Testis (tissue), 3 donors: ENCODE results near the gene TMEM229B. TPM values are rescaled to one million over a fixed set of nuclear protein-coding genes. Genes with fewer than 3 reads are reported as not detected.

ENCODE experiments used
- DNase-seq: peaks from one replicate; pipeline ENCODE4 v3.0.0-alpha.2; 2019
- H3K27ac ChIP-seq, 2 donors: fragments of 200-600 bp; sonication (generic); one replicate each; pipeline ENCODE4 v1.5.1; 2019
- H3K27me3 ChIP-seq: fragments of 200-600 bp; sonication (generic); one replicate; pipeline ENCODE4 v1.5.1; 2019
- H3K36me3 ChIP-seq: fragments of 200-600 bp; sonication (generic); one replicate; pipeline ENCODE4 v1.5.1; 2017; ENCODE audit warnings: low read depth; ENCODE audit errors: missing control alignments
- H3K4me1 ChIP-seq: fragments of 200-600 bp; sonication (generic); one replicate; pipeline ENCODE4 v1.5.1; 2019
- H3K4me3 ChIP-seq, 2 donors: fragments of 200-600 bp; sonication (generic); one replicate each; pipeline ENCODE4 v1.5.1; 2017 to 2019
- H3K9me3 ChIP-seq: fragments of 200-600 bp; sonication (generic); one replicate; pipeline ENCODE4 v1.5.1; 2017
- CTCF ChIP-seq, 3 experiments: fragments of 450-650 bp in 2 of 3; fragments of 200-600 bp in 1 of 3; sonication (generic) in 1 of 3; IDR thresholded peaks; one replicate each; pipeline ENCODE4 v1.5.1; 2016 to 2019; ENCODE audit warnings: antibody characterized with exemption in 3 of 3, mild to moderate bottlenecking in 2 of 3, moderate library complexity in 1 of 3
- POLR2A ChIP-seq: fragments of 450-650 bp; IDR thresholded peaks from one replicate; pipeline ENCODE4 v1.6.1; 2017; ENCODE audit warnings: antibody characterized with exemption, mild to moderate bottlenecking, moderate library complexity
- WGBS, 2 donors: methylation state at CpG; one replicate each; pipeline ENCODE4 v1.1.5; 2018; 5-methylcytosine and 5-hydroxymethylcytosine counted together
- intact Hi-C: fragments of 100-400 bp; cut with DNase I; formaldehyde crosslinking; loops from one replicate; pipeline ENCODE4 v1.15.1; 2023; ENCODE audit warnings: low total_unique reads
- polyA plus RNA-seq: library from polyadenylated mRNA; stranded (reverse); fragments of 350-450 nt; fragmentation: Illumina TruSeq; extraction: RNeasy Lipid Tissue Mini Kit (QIAGEN cat#74804); gene quantifications from one replicate; pipeline ENCODE4 v1.2.3, GENCODE V29; 2014; ENCODE audit warnings: low read depth, low replicate concordance; ENCODE audit not compliant: insufficient read depth
- total RNA-seq, 2 donors: library from RNA; depleted of rRNA; stranded (reverse); fragments of >200 nt; gene quantifications; one replicate each; pipeline ENCODE4 v1.2.3, GENCODE V29; 2016

TMEM229B gene
- total and polyA plus RNA-seq, 3 donors from 2014 or later: 12.6 to 77.4 (median 59.6) TPM

GRCh38 chr14:67473290-67474082 lies 15.0 kb downstream of the TMEM229B start:
- intact Hi-C loops: no loop called here
- H3K27ac ChIP-seq: no peak overlapping the region
- H3K27me3 ChIP-seq: no peaks in the 10 kb centered on the region
- DNase-seq: no peak
- no peaks in the 10 kb centered on the region for H3K4me1 ChIP-seq
- 69 to 82% methylated on average over 43 to 48 of the region's 52 CpGs for WGBS, 2 donors
- TF ChIP-seq POLR2A (no peak), CTCF (IDR thresholded peaks at IDR 0.05) (no peak)
- H3K4me3 ChIP-seq: peak overlapping the region; percentile 4 to 18
- no peaks in the 10 kb centered on the region for H3K36me3 ChIP-seq
- H3K9me3 ChIP-seq: no peaks in the 10 kb centered on the region

- WGBS, 2 donors: 77 to 79% methylated on average over 9 to 10 of the region's 10 CpGs
- intact Hi-C loops: no loop called here
- H3K36me3 ChIP-seq: no peaks in the 10 kb centered on the region
These were observed 15.8 kb downstream of the TMEM229B start for GRCh38 chr14:67472726-67473125.

GRCh38 chr14:67469954-67470353 lies 18.6 kb downstream of the TMEM229B start:
- Histone ChIP-seq H3K4me1 (no peaks in the 10 kb centered on the region), H3K27me3 (no peaks in the 10 kb centered on the region), H3K36me3 (no peaks in the 10 kb centered on the region), H3K27ac (no peak overlapping the region), H3K4me3 (no peak overlapping the region), H3K9me3 (no peaks in the 10 kb centered on the region)
- DNase-seq: no peak
- no peak for TF ChIP-seq CTCF (IDR thresholded peaks at IDR 0.05)
- TF ChIP-seq POLR2A: no peak
- intact Hi-C loops: no loop called here
- WGBS, 2 donors: 93 to 96% methylated on average over 2 to 3 of the region's 3 CpGs

More at GRCh38 chr14:67472726-67473125, 15.8 kb downstream of the TMEM229B start:
- Histone ChIP-seq H3K4me1 (no peaks in the 10 kb centered on the region), H3K27me3 (no peaks in the 10 kb centered on the region), H3K4me3 (no peak overlapping the region), H3K27ac (no peak overlapping the region), H3K9me3 (no peaks in the 10 kb centered on the region)
- DNase-seq: no peak
- TF ChIP-seq POLR2A: no peak
- TF ChIP-seq CTCF (IDR thresholded peaks at IDR 0.05): no peak

GRCh38 chr14:67468378-67468730 lies 20.2 kb downstream of the TMEM229B start:
- H3K9me3 ChIP-seq: no peaks in the 10 kb centered on the region
- no peak for TF ChIP-seq CTCF (IDR thresholded peaks at IDR 0.05)
- TF ChIP-seq POLR2A: no peak
- no peaks in the 10 kb centered on the region for H3K27me3 ChIP-seq
- WGBS, 2 donors: 81 to 82% methylated on average over 6 of the region's 6 CpGs
- no peak overlapping the region for H3K27ac ChIP-seq
- H3K36me3 ChIP-seq: no peaks in the 10 kb centered on the region
- DNase-seq: no peak
- no peak overlapping the region for H3K4me3 ChIP-seq
- no peaks in the 10 kb centered on the region for H3K4me1 ChIP-seq
- intact Hi-C loops: no loop called here

- Histone ChIP-seq H3K27ac (no peak overlapping the region), H3K36me3 (no peaks in the 10 kb centered on the region), H3K27me3 (no peaks in the 10 kb centered on the region), H3K4me3 (no peak overlapping the region), H3K9me3 (no peaks in the 10 kb centered on the region), H3K4me1 (no peaks in the 10 kb centered on the region)
- WGBS, 2 donors: 94 to 96% methylated on average over 1 of the region's 1 CpG
- DNase-seq: no peak
- TF ChIP-seq POLR2A (no peak), CTCF (IDR thresholded peaks at IDR 0.05) (no peak)
- intact Hi-C loops: no loop called here
These were observed 21.4 kb downstream of the TMEM229B start for GRCh38 chr14:67467134-67467533.
